HG02870 (cell line): ENCODE results near the gene RNF41.
"Not testable (repeated sequence)": the region's sequence is repeated elsewhere in the genome, so short reads cannot be mapped to it uniquely, and the experiment has no call there.

Source experiments
- ATAC-seq: cut with Tn5 transposase; IDR thresholded peaks from one replicate; pipeline ENCODE4 v1.9.1; 2021; ENCODE audit warnings: mild to moderate bottlenecking, moderate library complexity; ENCODE audit not compliant: unreplicated experiment

RNF41 gene

GRCh38 chr12:56213878-56214277 is 7.8 kb downstream of the RNF41 start:
- ATAC-seq: no peak

- no peak for ATAC-seq
These were observed 9.4 kb downstream of the RNF41 start for GRCh38 chr12:56212361-56212760.

DNA sequence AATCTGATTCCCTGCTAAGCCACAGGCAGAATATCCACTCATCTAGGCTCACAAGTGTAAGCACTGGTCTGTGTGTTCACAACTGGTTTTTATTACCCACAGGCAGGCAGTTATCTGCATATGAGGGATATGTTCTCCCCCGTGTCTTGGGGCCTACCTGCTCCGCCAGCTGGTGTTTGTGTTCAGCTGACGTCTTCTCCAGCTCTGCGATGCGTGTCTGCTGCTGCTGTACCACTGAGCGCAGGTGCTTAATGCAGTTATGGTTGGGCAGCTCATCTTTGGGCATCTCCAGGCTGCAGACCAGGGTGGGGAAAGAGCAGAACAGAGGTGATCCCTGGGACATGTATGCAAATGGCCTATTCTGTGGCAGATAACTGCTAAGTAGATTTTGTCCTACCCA is 13.7 kb downstream of the RNF41 start:
- no peak for ATAC-seq

DNA sequence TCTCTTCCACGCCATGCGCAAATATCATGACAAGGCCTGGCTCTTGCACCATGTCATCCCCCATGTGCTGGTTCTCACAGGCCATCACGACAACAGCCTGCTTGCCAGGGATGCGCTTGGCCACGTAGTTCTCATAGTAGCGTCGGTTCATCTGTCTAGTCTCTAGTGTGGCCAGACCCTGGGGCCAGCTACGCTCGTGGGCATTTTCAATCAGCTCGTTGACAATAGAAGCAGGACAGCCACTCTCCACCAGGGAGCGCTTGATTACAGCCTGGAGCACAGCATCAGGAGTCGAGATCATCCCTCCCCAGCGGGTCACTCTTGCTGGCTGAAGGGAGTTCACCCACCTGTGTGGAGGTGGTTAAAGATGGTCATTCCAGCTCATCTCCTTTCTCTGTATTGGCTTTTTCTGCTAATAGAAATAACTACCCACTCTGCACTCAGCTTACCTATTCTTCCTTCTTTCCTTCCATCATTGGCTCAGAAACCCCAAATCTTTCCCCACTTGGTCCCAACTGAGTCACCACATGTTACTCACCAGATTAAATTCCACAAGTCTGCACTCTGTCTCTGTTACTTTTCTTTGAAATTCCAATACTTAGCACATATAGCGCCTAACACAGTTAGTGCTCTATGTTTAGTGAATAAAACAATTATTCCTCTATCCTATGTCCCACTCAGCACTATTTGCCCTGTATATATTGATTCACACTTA is 15.1 kb downstream of the RNF41 start:
- ATAC-seq: no peak

GRCh38 chr12:56205445-56205844 is 16.3 kb downstream of the RNF41 start:
- ATAC-seq: no peak

GRCh38 chr12:56204275-56204674 is 17.4 kb downstream of the RNF41 start:
- no peak for ATAC-seq

DNA sequence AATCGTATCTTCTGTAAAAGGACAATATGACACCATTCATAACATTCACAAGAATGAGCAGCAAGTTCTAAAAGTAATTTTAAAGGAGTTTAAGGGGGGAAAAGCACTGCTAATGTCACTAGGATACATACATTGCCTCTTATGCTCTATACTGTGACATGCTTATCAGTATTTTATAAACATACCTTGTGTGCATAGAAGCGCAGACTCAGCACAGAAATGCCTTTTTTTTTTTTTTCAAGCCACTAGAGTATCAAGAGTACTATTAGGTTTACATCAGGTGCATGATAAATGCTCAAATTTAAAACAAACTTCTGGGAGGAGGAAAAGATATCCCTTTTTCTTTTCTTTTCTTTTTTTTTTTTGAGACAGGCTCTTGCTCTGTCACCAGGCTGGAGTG is 18.9 kb downstream of the RNF41 start:
- ATAC-seq: no peak

GRCh38 chr12:56202366-56202765 is 19.4 kb downstream of the RNF41 start:
- no peak for ATAC-seq

- no peak for ATAC-seq
These were observed 22.9 kb downstream of the RNF41 start for GRCh38 chr12:56198836-56199235.

- ATAC-seq: no peak
These were observed 23.6 kb downstream of the RNF41 start for GRCh38 chr12:56197921-56198635.

GRCh38 chr12:56196818-56197550 is 24.7 kb downstream of the RNF41 start:
- not testable (repeated sequence) for ATAC-seq

DNA sequence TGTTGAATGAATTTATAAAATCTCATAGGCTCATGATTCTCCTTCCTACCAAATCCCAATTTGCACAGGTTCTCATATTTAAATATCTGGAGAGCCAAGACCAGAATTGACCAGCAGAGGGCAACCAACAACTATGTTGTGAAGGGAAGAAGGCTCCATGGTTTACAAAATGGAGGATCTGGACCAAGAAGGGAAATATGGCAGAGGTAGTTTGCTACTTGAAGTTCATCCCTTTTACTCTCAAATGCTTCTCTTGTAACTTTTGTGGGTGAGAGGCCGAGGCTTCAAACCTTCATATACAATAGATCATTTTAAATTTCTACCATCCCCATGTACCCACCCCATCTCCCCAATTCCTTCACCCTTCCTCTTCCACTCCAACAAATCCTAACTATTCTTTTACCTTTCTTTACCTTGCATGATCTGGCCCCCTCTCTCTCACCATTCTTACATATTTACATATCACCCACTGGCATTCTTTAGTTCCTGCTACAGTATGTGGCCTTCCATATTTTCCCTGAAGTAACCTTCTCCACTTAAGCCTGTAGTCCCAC is 28.6 kb downstream of the RNF41 start:
- ATAC-seq: no peak

DNA sequence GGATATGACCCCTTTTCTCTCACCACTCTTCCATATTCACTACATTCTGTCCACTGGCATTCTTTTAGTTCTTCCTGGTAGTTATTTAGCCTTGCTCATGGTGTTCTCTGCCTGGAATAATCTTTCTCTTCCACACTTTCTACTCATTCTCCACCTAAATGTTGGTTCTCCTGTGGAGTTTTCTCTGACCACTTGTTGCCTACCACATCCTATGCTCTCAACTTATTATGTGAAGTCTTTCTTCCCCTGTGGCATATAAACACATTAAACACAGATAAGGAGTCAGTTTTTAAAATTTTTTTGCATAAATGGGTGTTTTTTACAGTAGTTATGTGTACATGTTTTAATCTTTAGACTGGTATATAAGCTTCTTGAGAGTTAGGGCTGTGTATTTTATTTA is 29.1 kb downstream of the RNF41 start:
- no peak for ATAC-seq

GRCh38 chr12:56190695-56191155 is 31.0 kb downstream of the RNF41 start:
- ATAC-seq: no peak

DNA sequence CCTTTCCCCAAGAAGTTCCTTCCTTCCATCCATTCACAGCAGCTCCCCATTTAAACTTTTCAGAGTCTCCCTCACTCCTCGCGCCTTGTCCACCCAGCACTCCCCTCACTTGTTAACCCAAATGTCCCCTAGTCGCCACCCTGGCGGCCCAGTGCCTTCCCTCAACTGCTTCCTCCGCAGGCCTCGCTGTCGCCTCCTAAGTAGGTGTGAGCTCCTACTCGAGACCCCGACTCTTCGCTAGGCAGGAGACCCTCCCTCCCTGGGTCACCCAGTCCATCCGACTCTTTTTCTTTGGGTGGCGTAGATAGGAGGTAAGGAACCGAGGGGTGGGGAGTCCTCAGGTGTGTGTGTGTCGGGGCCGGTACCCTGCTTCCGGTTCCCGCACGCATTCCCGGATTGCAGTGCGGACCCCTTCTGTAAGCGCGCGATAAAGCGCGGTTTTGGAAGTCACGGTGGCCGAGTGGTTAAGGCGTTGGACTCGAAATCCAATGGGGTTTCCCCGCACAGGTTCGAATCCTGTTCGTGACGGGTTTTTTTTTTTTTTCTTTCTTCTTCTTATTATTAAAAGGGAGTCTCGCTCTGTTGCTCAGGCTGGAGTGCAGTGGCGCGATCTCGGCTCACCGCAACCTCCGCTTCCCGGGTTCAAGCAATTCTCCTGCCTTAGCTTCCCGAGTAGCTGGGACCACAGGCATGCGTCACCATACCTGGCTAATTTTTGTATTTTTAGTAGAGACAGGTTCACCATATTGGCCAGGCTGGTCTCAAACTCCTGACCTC is 31.6 kb downstream of the RNF41 start:
- ATAC-seq: peak; percentile 36

DNA sequence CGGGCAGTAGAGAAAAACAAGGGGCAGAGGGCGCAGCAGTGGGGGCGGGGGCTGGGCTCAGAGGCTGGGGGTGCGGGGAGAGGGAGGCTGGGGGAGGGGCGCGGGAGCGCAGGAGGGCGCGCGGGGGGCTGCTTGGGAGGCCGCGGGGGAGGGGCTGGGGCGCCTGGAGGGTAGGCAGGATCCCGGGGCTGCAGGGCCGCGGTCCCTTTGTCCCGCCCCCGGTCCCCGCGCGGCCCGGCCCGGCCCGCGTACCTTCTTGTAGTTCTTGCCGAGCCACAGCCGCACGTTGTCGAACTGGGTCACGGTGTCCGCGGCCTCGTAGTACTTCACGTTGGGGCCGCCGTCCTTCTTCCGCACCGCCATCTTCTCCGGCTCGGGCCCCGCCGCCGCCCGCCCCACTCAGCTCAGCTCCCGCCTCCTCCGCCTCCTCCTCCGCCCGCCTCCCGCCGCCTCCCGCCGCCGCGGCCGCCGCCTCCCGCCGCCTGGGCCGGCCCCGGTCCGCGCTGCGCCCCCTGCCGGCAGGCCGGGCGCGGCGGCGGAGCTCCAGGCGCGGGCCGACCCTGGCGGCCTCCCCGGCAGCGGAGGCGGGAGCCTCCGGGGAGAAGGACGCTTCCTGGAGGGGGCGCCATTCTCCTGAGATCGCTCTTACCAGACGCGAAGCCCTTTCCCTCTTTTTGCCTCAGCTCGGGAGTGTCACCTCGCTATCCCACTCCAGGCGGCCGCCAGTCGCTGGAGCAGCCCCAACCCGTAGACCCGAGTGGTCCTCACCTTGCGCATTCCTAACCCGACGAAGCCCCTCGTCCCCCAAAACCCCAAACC is 32.4 kb downstream of the RNF41 start, which contains the start of gene SMARCC2:
TSS of gene SMARCC2 (minus strand) at position 385 of the 819 bp plus-strand sequence. CDS start at position 363, 22 bp downstream.
- ATAC-seq: peak; percentile 54

GRCh38 chr12:56188778-56189098 is 33.0 kb downstream of the RNF41 start:
- no peak for ATAC-seq

GRCh38 chr12:56188131-56188777 is 33.5 kb downstream of the RNF41 start:
- ATAC-seq: no peak

DNA sequence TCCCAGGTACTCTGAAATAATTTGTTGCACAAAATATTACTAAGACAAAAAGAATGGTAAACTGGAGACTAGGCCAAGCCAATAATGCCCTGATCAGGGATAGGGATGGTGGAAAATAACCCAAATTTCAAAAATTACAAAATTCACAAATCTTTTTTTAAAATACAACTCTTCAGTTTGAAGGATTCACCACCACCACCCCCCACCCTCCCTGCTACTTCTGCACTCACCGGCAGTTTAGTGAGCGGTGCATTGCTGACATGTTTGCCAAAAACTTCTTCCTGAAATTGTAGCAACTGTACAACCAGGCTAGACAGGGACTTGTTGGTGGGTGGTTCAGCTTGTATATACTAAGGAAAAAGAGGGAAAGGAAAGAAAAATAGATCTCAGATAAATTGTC is 34.8 kb downstream of the RNF41 start:
- no peak for ATAC-seq
